AG09319 (cell line): ENCODE results near the gene SARS1.

Experiments
- DNase-seq: peaks from one replicate; pipeline ENCODE4 v3.0.0-alpha.2; 2010; ENCODE audit warnings: low read depth; ENCODE audit errors: extremely low read depth
- TF ChIP-seq, protein P1 (sequence below): IDR thresholded peaks from 2 replicates; pipeline ENCODE4 v1.5.1; 2011; ENCODE audit warnings: low read depth, mild to moderate bottlenecking, inconsistent platforms, low read length, moderate library complexity

Gene SARS1

GRCh38 chr1:109188200-109188599 lies 25.5 kb upstream of the SARS1 start:
- DNase-seq = no peak
- TF ChIP-seq, protein P1, sequence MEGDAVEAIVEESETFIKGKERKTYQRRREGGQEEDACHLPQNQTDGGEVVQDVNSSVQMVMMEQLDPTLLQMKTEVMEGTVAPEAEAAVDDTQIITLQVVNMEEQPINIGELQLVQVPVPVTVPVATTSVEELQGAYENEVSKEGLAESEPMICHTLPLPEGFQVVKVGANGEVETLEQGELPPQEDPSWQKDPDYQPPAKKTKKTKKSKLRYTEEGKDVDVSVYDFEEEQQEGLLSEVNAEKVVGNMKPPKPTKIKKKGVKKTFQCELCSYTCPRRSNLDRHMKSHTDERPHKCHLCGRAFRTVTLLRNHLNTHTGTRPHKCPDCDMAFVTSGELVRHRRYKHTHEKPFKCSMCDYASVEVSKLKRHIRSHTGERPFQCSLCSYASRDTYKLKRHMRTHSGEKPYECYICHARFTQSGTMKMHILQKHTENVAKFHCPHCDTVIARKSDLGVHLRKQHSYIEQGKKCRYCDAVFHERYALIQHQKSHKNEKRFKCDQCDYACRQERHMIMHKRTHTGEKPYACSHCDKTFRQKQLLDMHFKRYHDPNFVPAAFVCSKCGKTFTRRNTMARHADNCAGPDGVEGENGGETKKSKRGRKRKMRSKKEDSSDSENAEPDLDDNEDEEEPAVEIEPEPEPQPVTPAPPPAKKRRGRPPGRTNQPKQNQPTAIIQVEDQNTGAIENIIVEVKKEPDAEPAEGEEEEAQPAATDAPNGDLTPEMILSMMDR = no peak

GRCh38 chr1:109188781-109189180 lies 24.9 kb upstream of the SARS1 start:
- DNase-seq = no peak
- TF ChIP-seq, protein P1 = no peak

GRCh38 chr1:109190189-109190588 lies 23.5 kb upstream of the SARS1 start:
- no peak for DNase-seq
- TF ChIP-seq, protein P1 = no peak

DNA sequence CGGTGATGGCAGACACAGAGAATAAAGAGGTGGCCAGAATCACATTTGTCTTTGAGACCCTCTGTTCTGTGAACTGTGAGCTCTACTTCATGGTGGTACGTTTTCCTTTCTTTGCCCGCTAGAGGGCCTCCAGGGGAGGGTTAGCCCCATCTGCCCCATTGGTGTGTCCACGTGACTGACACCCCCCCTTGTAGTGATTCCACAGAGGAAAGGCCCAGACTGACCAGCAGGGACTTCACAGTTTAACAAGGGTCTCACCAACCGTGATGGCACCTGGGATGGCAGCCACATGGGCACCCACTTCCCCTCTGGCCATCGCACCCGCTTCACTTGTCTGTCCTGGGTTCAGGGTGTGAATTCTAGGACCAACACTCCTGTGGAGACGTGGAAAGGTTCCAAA lies 22.3 kb upstream of the SARS1 start:
- no peak for DNase-seq
- TF ChIP-seq, protein P1 = peak; percentile 6; the same call in 1 of the 2 replicates

- TF ChIP-seq, protein P1 = no peak
- DNase-seq = no peak
These were observed 21.8 kb upstream of the SARS1 start for GRCh38 chr1:109191891-109192290.

DNA sequence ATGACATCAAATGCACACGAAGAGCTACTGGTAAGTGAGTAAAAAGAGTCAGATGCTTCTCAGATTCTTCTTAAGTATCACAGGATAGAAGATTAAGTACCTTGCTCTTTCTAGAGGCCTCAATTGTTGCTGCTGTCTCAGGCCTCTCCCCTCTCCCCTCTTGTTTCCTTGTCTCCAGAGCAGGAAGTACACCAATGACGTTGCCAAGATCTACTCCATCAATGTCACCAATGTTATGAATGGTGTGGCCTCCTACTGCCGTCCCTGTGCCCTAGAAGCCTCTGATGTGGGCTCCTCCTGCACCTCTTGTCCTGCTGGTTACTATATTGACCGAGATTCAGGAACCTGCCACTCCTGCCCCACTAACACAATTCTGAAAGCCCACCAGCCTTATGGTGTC lies 21.3 kb upstream of the SARS1 start:
- TF ChIP-seq, protein P1 = no peak
- no peak for DNase-seq

- TF ChIP-seq, protein P1 = peak; percentile 52
- DNase-seq = no peak
These were observed 19.8 kb upstream of the SARS1 start for GRCh38 chr1:109193653-109194590.
